Endothelial cell of umbilical vein (primary cell): ENCODE results near the gene TESK2. TPM values are rescaled to one million over a fixed set of nuclear protein-coding genes. Genes with fewer than 3 reads are reported as not detected.

Experiments used
- BruUV-seq: library from RNA; stranded (reverse); fragments of 400-500 nt; replicated peaks from 2 replicates; lab custom pipeline; 2021; lab: Mats Ljungman, UMichigan
- CTCF ChIA-PET: fragments of 300-600, 350-600 bp; sonication (Branson Sonifier 250); formaldehyde crosslinking; loops from one replicate; lab custom pipeline; 2021; ENCODE audit warnings: antibody characterized with exemption, inconsistent platforms; lab: Charles Lee
- POLR2A ChIA-PET: fragments of 300-600, 350-600 bp; sonication (Branson Sonifier 250); formaldehyde crosslinking; loops from one replicate; lab custom pipeline; 2021; ENCODE audit warnings: antibody characterized with exemption, inconsistent platforms; lab: Charles Lee
- DNase-seq: peaks from one replicate; pipeline ENCODE4 v3.0.0-alpha.2; 2011; ENCODE audit warnings: low read depth, low spot score
- FAIRE-seq: peaks from 2 replicates; lab custom pipeline; 2011; peaks lifted over from hg19 to GRCh38; lab: Jason Lieb, UNC
- H2AFZ ChIP-seq: 2 replicates; pipeline ENCODE4 v1.6.0; 2012; ENCODE audit warnings: low read depth, low read length, control low read depth, inconsistent platforms
- H3K27ac ChIP-seq: 2 replicates; pipeline ENCODE4 v1.5.1; 2011; ENCODE audit warnings: low read depth, mild to moderate bottlenecking, control low read depth, low read length, moderate library complexity; ENCODE audit not compliant: insufficient read depth
- H3K27me3 ChIP-seq, 2 experiments: 2 replicates each; pipeline versions ENCODE4 v1.6.0 to v1.6.1; 2011; ENCODE audit warnings: low read length in 2 of 2, mixed read lengths in 1 of 2; ENCODE audit not compliant: control insufficient read depth in 2 of 2, insufficient read depth in 2 of 2
- H3K36me3 ChIP-seq, 2 experiments: 2 replicates in 1 of 2; 3 replicates in 1 of 2; pipeline ENCODE4 v1.5.1; 2011; ENCODE audit warnings: low read length in 2 of 2, mild to moderate bottlenecking in 1 of 2, moderate library complexity in 1 of 2; ENCODE audit not compliant: control insufficient read depth in 2 of 2, insufficient read depth in 2 of 2; ENCODE audit errors: extremely low read depth in 1 of 2
- H3K4me1 ChIP-seq: 3 replicates; pipeline ENCODE4 v1.5.1; 2011; ENCODE audit warnings: mild to moderate bottlenecking, low read length; ENCODE audit not compliant: control insufficient read depth, insufficient read depth; ENCODE audit errors: extremely low read depth
- H3K4me2 ChIP-seq: 2 replicates; pipeline ENCODE4 v1.6.1; 2011; ENCODE audit warnings: low read length, control low read depth, mixed read lengths; ENCODE audit not compliant: insufficient read depth
- H3K4me3 ChIP-seq, 3 experiments: fragments of 200-600 bp in 1 of 3; sonication (generic), shearing (Covaris generic) in 1 of 3; replicated peaks in 1 of 3; 2 replicates each; pipeline ENCODE4 v1.5.1; 2011 to 2016; ENCODE audit warnings: control low read depth in 3 of 3, low read length in 3 of 3, mild to moderate bottlenecking in 2 of 3, inconsistent platforms in 1 of 3, low read depth in 1 of 3, moderate library complexity in 1 of 3; ENCODE audit not compliant: insufficient read depth in 1 of 3
- H3K79me2 ChIP-seq: 2 replicates; pipeline ENCODE4 v1.6.0; 2012; ENCODE audit warnings: low read length, inconsistent platforms; ENCODE audit not compliant: control insufficient read depth, insufficient read depth
- H3K9ac ChIP-seq: replicated peaks from 2 replicates; pipeline ENCODE3; 2011; ENCODE audit warnings: low read length, control low read depth; ENCODE audit not compliant: insufficient read depth; ENCODE audit errors: extremely low read depth
- H3K9me1 ChIP-seq: replicated peaks from 3 replicates; pipeline ENCODE4 v1.6.0; 2011; ENCODE audit warnings: mild to moderate bottlenecking, low read length; ENCODE audit not compliant: control insufficient read depth, insufficient read depth; ENCODE audit errors: extremely low read depth
- H3K9me3 ChIP-seq: replicated peaks from 2 replicates; pipeline ENCODE4 v1.5.1; 2012; ENCODE audit warnings: low read length, inconsistent platforms; ENCODE audit not compliant: control insufficient read depth, insufficient read depth
- H4K20me1 ChIP-seq: replicated peaks from 2 replicates; pipeline ENCODE3; 2011; ENCODE audit warnings: mild to moderate bottlenecking, low read length; ENCODE audit not compliant: control insufficient read depth, insufficient read depth; ENCODE audit errors: extremely low read depth
- CTCF ChIP-seq, 2 donors: IDR thresholded peaks; 1 replicate in 1 of 2; 2 replicates in 1 of 2; pipeline ENCODE4 v1.5.1; 2011; ENCODE audit warnings: low read length in 2 of 2, mild to moderate bottlenecking in 2 of 2, moderate library complexity in 2 of 2, control low read depth in 1 of 2, inconsistent platforms in 1 of 2, low read depth in 1 of 2; ENCODE audit not compliant: insufficient read depth in 1 of 2; ENCODE audit errors: extremely low read depth in 1 of 2
- EZH2 ChIP-seq: IDR thresholded peaks from 2 replicates; pipeline ENCODE4 v1.6.1; 2012; ENCODE audit warnings: borderline replicate concordance, low read depth, mild to moderate bottlenecking, moderate library complexity, low read length, inconsistent platforms; ENCODE audit not compliant: severe bottlenecking
- FOS ChIP-seq: IDR thresholded peaks from 2 replicates; pipeline ENCODE4 v1.6.1; 2011; ENCODE audit warnings: mild to moderate bottlenecking, low read length, moderate library complexity, borderline replicate concordance; ENCODE audit not compliant: insufficient read depth
- GATA2 ChIP-seq: IDR thresholded peaks from 2 replicates; pipeline ENCODE4 v1.7.0; 2011; ENCODE audit warnings: low read depth, mild to moderate bottlenecking, moderate library complexity, mixed read lengths, low read length; ENCODE audit not compliant: insufficient read length, insufficient read depth
- JUN ChIP-seq: IDR thresholded peaks from 2 replicates; pipeline ENCODE4 v1.6.1; 2011; ENCODE audit warnings: borderline replicate concordance, low read depth; ENCODE audit not compliant: insufficient read length, insufficient read depth
- MYC ChIP-seq: IDR thresholded peaks from one replicate; pipeline ENCODE4 v1.6.1; 2011; ENCODE audit warnings: mild to moderate bottlenecking, low read depth, low read length
- POLR2A ChIP-seq: IDR thresholded peaks from 2 replicates; pipeline ENCODE4 v1.6.1; 2012; ENCODE audit warnings: low read depth, mild to moderate bottlenecking, control low read depth, low read length
- POLR2AphosphoS5 ChIP-seq: IDR thresholded peaks from 2 replicates; pipeline ENCODE4 v1.6.1; 2012; ENCODE audit warnings: low read depth, mild to moderate bottlenecking, control low read depth, low read length, moderate library complexity; ENCODE audit not compliant: insufficient read depth
- dilution Hi-C: fragments of 300-500 bp; cut with MboI; formaldehyde crosslinking; loops from one replicate; pipeline ENCODE4 v1.15.0; 2019; ENCODE audit warnings: low sequenced_read_pairs; ENCODE audit not compliant: extremely low pct_ligation_motif_present
- intact Hi-C: fragments of 100-400 bp; cut with micrococcal nuclease; formaldehyde crosslinking; loops from one replicate; pipeline ENCODE4 v1.10.0; 2022
- polyA plus RNA-seq, 4 experiments: library from polyadenylated mRNA; depleted of rRNA in 3 of 4; stranded (reverse) in 3 of 4; unstranded in 1 of 4; fragments of >200 nt; gene quantifications; 2 replicates each; pipeline versions ENCODE4 v1.2.1 to v1.2.3, GENCODE V29; 2011 to 2012; ENCODE audit warnings: missing spikeins in 1 of 4
- total RNA-seq: library from RNA; stranded (reverse); gene quantifications from 2 replicates; pipeline ENCODE4 v1.2.3, GENCODE V29; 2021
- TF ChIP-seq, protein P1 (sequence below): IDR thresholded peaks from 2 replicates; pipeline ENCODE4 v1.6.1; 2011; ENCODE audit not compliant: insufficient read depth, insufficient read length

TESK2 gene
- total and polyA plus RNA-seq, 2 donors (not counting 3 experiments of a cell fraction or from before 2014, with no cell fraction given): 2.1 to 2.6 TPM

GRCh38 chr1:45510972-45511527 is 20.1 kb upstream of the TESK2 start:
- FAIRE-seq (no peak), DNase-seq (no peak)
- BruUV-seq: no TSS peak
- no peaks in the 10 kb centered on the region for H4K20me1 ChIP-seq
- H3K79me2 ChIP-seq: peaks cover 8% of the 10 kb centered on the region
- H2AFZ ChIP-seq: no peak overlapping the region
- no peak overlapping the region for H3K27ac ChIP-seq
- no peaks in the 10 kb centered on the region for H3K9me3 ChIP-seq
- no peaks in the 10 kb centered on the region for H3K27me3 ChIP-seq
- dilution Hi-C loops (no loop called here), intact Hi-C loops (no loop called here)
- H3K4me1 ChIP-seq: no peaks in the 10 kb centered on the region
- H3K9ac ChIP-seq: no peak overlapping the region
- no peak overlapping the region for H3K4me2 ChIP-seq
- no peaks in the 10 kb centered on the region for H3K9me1 ChIP-seq
- POLR2A ChIA-PET: interaction anchor here (3.8 kb wide), 1 partner anchor 10 kb away, joined by 32 read pairs; the partner anchor contains the start of gene PRDX1
- CTCF ChIA-PET: interaction anchor here (1.2 to 6.0 kb wide), 4 partner anchors 8 to 56 kb away, joined by 3 to 148 read pairs (median 8); partner anchors contain the start of genes CCDC163 and MMACHC
- TF ChIP-seq MYC: no peak
- TF ChIP-seq JUN: no peak
- no peak for TF ChIP-seq CTCF (IDR thresholded peaks at IDR 0.05; ENCODE audit: extremely low read depth in 1 of 2, insufficient read depth in 1 of 2, low read depth in 1 of 2, low read length in 2 of 2)
- TF ChIP-seq FOS: no peak
- TF ChIP-seq EZH2: no peak
- TF ChIP-seq POLR2AphosphoS5: no peak
- no peak for TF ChIP-seq GATA2
- TF ChIP-seq POLR2A: no peak
- TF ChIP-seq, protein P1, sequence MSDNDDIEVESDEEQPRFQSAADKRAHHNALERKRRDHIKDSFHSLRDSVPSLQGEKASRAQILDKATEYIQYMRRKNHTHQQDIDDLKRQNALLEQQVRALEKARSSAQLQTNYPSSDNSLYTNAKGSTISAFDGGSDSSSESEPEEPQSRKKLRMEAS: no peak
- H3K36me3 ChIP-seq: peaks cover 46 to 47% of the 10 kb centered on the region in 2 experiments
- H3K4me3 ChIP-seq: no peak overlapping the region
